Daoy (cell line): ENCODE results near the gene GTF2H1. TPM values are rescaled to one million over a fixed set of nuclear protein-coding genes. Genes with fewer than 3 reads are reported as not detected.
A peak's percentile ranks its signal among the peaks of the same experiment; 100 is the strongest.
"Not testable (repeated sequence)": the region's sequence is repeated elsewhere in the genome, so short reads cannot be mapped to it uniquely, and the experiment has no call there.

Experiments used
- DNase-seq: peaks from one replicate; pipeline ENCODE4 v3.0.0-alpha.2; 2015; ENCODE audit warnings: low read depth
- total RNA-seq: library from RNA; depleted of rRNA; stranded (reverse); fragments of >200 nt; shearing (Covaris generic); gene quantifications from 2 replicates; pipeline ENCODE4 v1.2.3, GENCODE V29; 2014

GTF2H1 gene
- total RNA-seq, 1 experiment from 2014 or later: 70.4 TPM

DNA sequence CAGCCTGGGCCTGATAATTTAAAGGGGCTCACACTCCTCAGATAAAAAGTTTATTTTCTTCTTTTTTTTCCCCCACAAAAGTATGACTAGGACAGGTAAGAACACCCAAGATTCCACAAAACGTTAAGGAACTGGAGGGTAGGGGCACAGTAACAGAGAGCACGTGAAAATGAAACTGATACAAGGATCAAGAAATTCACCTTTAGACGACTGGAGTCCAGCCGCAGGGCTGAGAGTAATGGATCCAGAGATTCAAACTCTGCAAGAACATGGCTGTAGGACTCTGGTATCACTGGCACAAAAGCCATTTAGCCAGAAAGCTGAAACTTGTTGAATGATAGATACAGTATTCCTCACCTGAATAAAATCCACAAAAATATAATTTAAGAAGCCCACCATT, 4.8 kb upstream of the GTF2H1 start:
- no peak for DNase-seq

DNA sequence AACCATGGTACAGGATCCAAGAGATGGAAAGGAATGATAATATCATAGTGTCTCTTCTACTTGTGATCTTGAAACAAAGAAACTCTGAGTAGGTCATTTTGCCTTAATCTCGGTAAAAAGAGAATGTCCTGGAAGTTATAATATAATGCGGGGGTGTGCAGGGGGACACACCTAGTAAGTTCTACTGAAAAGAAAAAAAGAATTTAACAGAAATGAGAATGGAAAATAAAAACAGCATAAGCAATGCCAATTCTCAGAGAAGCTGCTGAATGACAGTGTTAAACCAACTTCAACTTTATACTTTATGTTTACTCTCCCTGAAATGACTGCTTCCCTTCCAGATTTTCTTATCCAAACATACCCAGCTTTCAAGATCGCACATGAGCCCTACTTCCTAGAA, 2.5 kb upstream of the GTF2H1 start:
- no peak for DNase-seq

DNA sequence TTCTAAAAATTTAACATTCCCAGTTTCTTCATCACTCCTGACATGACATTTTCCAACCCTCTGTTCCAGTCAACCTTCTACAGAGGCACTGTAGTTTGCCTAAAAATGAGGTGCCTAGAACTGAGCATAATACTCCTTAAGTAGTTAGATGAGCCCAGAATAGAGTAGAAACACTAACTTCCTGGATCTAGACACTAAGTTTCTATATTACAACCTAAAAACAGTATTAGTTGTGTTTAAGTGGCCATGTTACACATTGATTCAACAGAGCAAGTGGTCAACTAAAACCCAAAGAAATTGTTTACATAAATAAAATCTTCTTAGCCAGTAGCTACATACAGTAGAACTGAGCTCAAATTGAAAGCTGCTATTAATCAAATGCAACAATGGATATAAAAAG, 1.8 kb upstream of the GTF2H1 start:
- no peak for DNase-seq

DNA sequence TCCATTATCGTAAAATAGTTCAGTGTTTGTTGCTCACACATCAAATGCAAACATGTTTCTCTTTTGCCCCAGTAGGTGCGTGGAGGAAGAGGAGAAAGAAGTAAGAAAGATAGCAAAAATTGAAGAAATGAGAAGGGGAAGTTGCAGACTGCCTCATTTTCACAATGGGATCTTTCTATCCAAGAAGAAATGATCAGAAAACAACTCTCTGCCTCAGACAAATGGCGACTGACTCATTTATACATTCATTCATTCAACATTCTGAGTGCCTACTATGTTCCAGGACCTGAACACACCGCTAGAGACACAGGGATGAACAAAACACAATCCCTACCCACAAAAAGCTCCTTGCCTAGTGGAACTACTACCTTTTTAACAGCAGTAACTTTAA, 794 bp upstream of the GTF2H1 start:
- DNase-seq: no peak

DNA sequence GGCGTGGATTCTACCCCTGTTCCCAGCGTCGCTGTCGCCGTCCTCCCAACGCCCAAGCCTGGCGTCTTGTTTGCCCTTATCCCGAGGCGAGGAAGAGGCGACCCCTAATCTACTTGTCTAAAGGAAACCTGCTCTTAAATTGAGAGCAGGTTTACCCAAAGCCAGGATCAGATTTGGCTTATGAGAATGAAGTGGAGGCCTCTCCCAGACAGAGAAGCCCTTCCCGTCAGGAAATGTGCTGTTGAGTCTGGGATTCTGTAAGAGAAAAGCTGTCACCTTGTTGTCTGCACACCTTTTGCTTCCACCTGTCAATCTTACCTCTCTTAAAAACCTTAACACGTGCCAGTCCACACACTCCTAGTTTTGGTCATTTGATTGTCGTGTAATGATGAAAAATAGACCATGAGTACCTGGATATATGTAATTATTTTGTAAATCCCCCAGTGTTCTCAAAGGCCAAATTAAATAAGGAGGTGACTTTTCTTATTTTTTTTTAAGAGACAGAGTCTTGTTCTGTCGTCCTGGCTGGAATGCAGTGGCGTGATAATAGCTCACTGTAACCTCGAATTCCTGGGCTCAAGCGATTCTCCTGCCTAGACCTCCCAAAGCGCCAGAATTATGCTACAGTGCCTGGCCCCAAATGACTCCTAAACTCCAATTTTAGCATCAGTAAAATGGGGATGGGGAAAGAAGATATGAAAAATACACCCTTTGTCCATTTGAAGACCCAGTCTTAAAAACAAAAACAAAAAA, 627 bp downstream of the GTF2H1 start:
- DNase-seq: no peak

DNA sequence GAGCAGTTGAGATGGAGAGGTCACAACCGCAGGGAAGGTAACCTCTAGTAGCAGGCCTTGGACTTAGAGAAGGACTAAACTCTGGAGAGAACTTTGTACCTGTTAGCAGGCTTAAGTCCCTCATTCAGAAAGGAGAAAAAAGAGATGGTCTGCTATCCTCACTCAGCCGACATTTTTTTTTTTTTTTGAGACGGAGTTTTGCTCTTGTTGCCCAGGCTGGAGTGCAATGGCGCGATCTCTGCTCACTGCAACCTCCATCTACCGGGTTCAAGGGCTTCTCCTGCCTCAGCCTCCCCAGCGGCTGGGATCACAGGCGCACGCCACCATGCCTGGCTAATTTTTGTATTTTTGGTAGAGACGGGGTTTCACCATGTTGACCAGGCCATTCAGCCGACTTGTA, 1.5 kb downstream of the GTF2H1 start:
- not testable (repeated sequence) for DNase-seq

DNA sequence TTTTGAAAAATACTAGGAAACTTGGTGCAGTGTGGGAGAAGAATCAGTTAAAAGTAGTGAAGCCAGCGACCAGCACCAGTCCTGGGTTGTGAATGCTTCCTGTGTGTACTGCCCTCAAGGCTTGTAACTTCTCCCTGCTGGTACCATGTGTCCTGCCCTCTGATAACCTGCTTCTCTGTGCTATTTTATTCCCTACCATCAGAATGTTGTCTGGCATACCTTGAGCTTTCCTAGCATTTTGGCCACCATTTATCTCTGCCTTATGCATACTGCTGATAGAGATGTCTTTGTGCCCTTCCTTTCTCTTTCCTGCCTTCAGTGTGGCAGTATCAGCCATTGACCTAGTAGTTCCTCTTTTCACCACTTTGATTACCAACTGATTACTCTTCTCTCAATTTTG, 2.0 kb downstream of the GTF2H1 start:
- DNase-seq: no peak

DNA sequence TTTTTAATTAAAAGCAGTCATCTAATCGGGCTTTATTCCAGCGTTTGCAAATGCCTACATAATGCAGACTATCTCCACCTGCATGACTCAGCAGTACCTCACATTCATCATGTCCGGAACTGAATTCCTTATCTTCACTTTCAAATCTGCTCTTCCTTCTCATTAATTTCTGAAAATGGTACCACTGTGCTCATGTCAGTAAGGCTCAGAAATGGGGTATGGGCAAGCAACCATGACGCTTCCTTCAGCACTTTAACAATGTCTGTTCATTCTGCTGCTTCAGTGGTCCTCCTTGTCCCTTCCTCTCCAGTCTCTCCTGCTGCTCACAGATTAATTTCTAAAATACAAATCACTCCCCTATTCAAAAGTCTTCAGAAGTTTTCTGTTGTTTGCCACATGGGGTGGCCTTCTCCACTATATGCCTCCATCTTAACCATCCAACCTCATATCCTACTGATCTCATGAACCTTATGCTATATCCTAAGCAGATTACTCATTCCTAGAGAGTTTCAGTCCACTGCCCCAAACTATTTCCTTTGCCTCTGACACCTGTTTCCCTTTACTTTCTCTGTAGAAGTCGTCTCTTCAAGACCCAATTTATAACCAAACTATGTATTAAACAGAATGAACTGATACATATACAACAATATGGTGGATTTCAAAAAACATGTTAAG, 7.0 kb downstream of the GTF2H1 start:
- no peak for DNase-seq

DNA sequence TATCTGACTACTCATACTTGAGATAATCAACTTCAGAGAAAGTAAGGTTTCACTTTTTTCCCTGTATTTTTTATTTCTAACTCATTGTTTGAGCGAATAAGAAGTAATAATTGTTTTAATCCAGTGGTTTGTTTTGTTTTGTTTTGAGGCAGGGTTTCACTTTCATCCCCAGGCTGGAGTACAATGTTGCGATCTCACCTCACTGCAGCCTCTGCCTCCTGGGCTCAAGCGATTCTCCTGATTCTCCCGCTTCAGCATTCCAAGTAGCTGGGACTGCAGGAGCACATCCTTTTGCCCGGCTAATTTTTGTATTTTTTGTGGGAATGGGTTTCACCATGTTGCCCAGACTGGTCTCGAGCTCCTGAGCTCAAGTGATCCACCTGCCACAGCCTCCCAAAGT, 8.6 kb downstream of the GTF2H1 start:
- DNase-seq: no peak

DNA sequence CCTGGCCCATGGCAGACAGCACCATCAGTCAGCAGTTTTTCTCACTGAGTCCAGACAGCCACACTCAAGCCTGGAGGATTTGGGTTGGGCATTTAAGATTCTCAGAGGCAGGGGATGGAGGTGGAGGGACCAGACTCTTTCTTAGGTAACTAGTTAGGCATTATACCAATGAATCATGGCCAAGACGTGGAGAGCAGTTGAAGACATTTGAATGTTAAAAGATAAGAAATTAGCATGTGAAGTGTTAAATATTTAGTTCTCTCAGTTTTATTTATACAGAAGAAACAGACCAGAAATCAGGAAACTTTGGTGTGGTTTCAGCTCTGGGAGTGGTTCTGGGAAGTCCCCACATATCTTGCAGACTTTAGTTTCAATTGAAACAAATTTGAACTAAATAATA, 9.9 kb downstream of the GTF2H1 start:
- DNase-seq: no peak

DNA sequence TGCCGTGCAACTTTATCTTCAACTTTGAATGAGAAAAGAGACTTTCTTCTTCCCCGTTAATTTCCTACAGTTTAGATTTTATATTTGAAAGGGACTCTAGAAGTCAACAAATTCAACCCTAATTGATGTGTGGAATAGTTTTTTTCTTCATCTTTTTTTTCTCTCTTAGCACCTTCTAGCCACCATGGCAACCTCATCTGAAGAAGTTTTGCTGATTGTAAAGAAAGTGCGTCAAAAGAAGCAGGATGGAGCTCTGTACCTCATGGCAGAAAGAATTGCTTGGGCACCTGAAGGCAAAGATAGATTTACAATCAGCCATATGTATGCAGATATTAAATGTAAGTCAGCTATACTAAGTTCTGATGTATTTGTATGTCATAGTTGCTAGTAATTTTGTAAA, 10.5 kb downstream of the GTF2H1 start:
- no peak for DNase-seq

DNA sequence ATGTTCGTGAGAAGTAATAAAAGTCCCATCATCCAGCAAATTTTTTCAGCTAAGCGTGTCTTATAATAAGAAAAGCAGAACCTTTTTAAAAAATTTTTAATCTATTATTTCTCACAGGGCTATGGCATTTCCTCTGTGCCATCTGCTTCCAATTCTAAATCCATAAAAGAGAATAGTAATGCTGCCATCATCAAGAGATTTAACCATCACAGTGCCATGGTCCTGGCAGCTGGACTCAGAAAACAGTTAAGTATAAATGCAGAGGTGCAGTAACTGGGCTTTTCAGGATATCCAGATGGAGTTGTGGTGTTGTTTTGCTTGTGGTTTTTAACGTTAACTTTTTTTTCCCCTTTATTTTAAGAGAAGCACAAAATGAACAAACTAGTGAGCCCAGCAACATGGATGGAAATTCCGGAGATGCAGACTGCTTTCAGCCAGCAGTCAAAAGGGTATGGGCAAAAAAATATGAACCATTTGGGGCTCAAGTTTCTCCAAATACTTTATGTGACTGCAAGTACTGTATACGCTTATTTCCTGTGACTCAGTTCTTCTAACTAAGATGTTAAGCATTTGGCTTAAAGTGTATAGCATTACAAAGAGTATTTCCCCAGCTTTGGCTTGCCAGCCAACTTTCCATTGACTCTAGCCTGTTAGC, 25.2 kb downstream of the GTF2H1 start:
- DNase-seq: no peak

DNA sequence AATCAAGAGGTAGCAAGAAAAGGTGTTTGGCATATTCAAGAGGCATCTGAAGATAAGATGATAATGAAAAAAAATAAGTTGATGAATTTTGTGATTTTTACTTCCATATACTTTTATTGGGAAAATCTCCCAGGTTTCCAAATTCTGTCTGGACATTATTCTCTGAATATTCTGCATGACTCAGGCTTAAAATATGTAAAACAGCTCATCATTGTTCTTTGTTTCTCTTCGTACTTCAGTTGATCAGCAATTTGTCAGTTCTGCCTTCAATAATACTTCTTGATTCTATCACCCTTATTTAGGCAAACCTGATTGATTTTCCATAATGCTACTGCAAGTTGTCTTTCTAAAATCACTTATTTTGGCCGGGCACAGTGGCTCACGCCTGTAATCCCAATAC, 30.2 kb downstream of the GTF2H1 start:
- no peak for DNase-seq

DNA sequence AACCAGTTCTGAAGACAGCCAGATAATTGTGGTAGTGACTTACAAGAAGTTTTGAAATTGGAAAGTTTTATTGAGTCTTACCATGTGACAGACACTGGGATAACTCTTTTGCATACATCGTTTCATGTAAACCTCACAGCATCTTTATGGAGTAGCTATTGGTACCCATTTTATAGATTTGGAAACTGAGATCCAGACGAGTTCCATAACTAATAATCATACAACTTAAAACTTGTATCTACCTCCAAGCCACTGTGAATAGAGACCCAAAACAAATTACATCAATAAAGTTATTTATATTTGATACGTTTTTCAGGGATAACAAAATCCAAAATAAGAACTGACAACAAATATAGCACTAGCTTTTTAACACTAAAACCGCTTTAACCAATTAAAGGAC, 36.3 kb downstream of the GTF2H1 start:
- no peak for DNase-seq

DNA sequence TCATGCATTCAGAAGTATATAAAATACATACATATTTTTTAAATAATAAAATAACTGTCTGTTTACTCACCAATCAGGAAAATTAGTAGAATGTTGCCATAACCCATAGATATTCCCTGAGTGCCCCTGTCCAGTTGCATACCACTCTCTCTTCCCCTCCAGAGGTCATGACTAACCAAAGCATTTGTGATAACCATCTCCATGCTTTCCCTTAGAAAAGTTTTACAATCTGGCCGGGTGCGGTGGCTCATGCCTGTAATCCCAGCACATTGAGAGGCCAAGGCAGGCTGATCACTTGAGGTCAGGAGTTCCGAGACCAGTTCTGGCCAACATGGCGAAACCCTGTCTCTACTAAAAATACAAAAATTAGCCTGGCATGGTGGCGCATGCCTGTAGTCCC, 38.8 kb downstream of the GTF2H1 start:
- no peak for DNase-seq

DNA sequence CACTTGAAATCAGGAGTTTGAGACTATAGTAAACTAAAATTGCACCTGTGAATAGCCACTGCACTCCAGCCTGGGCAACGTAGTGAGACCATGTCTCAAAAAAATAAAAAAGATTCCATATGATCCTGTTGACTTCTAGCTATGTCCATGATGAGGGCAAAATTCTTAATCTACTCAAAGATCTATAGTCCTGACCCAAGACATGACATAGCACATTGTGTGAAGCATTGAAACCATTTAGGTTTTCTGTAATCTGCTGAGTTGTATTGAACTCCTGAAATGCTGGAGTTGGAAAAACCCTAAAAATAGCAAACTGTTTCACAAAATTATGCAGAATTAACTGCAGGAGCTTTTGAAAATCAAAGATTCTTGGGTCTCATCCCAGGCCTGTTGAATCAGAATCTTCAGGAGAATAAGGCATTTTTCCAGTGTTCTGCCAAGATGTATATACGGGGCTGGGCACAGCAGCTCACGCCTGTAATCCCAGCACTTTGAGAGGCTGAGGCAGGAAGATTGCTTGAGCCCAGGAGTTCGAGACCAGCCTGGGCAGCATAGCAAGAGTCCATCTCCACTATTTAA, 42.2 kb downstream of the GTF2H1 start:
- no peak for DNase-seq

DNA sequence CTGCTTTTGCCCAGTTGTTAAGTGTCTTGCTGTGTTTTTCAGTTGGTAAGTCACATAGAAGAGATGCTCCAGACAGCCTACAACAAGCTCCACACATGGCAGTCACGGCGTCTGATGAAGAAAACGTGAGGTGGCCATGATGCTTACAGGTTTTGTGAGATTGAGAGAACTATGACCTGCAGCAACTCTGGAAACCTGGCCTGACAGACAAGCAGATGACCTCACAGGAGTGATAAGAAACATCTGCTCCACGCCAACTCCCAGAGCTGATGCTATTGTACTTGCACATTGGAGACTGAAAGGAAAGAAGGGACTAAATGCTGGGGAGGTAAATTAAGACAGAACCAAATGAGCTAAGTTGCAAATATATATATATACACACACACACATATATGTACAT, 43.4 kb downstream of the GTF2H1 start:
- DNase-seq: no peak

DNA sequence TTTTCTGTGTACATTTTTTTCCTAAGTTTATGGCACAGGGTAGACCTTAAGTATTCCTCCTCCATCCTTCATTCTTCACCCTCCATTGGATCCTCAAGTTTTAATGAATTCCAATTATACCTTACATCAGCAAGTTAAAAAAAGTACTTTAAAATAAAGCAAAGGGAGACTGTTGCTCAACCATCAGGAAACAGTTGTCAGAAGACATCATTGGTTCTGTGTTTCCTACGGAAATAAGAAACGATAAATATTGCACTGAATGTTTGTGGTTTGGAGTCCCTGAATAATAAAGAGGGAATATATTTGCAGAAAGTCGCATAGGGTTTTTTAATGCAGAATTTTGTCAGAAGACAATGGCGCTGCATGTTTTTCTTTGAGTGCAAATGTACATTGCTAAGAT, 43.9 kb downstream of the GTF2H1 start:
- no peak for DNase-seq

DNA sequence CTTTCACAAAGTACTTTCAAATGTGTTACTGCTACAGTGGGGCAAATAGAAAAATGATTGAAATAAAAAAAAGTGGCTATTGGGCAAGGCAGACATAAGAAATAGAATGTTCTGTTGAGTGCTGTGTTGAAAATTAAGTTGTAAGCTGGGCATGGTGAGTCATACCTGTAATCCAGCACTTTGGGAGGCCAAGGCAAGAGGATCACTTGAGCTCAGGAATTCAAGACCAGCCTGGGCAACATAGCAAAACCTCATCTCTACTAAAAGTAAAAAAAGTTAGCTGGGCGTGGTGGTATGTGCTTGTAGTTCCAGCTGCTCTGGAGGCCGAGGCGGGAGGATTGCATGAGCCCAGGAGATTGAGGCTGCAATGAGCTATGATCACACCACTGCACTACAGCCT, 45.1 kb downstream of the GTF2H1 start:
- peak; percentile 6 for DNase-seq

DNA sequence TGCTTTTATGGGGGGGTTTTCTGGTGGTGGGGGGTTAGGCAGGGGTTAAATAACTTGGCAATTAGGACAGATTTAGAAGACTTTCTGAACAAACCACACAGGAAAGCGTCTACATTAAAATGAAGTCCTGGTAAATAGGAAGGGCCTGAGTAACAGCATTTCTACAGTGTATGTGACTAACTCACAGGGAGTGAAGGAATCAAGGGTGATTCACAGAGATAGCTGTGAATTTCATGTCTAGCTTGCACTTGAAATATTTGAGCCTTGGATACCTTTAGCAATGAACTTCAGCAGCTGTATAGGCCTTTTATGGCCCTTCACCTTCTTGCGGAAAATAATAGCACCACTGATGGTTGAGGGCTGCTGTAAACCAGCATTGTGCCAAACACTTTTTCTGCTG, 45.9 kb downstream of the GTF2H1 start:
- DNase-seq: no peak

DNA sequence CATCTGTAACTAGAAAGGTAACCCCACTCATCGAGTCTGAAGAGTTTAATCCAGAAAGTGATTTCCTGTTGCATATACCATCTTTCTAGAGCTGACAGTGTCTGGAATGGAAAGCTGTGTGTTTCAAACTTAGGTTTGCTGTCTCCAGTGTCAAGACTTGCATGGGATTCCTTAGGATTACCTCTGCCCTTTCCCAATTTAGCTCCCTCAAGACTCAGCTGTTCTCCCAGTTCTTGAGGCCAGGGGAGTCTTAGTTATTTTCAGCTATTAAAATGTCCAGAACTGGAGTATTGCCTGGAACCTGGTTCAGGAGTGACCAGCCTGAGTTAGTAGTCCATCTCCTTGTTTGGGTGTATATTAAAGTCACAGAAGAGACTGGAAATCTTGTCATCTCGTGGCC, 47.0 kb downstream of the GTF2H1 start:
- DNase-seq: no peak

DNA sequence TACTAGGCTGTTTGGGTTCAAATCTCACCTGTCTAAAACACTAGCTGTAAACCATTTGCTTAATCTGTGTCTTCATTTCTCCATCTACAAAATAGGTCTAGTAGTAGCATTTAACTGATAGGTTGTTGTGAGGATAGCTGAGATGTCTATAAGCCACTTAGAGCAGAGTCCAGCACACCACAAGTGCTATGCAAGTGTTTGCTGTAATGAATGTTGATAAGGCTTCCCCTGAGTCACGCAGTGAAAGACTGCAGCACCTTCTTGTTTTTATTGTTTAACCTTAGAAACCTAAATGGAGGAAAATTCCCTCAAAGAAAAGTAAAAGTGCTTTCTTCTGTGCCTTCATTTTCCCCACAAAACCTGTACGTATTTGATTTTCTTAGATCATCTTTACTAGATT, 48.9 kb downstream of the GTF2H1 start:
- no peak for DNase-seq

DNA sequence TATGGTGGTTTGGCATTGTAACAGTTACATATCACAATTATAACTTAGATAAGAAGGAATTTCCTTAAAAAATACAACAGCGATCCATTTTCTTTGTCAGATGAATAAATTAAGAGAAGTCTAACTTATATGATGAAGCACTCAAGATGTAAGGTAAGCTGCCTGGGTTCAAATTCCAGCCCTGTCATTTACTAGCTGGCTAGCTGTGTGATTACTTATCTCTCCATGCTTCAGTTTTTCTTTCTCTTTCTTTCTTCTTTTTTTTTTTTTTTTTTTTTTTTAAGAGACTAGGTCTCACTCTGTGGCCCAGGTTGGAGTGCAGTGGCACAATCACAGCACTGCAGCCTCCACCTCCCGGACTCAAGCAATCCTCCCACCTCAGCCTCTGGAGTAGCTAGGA, 49.8 kb downstream of the GTF2H1 start:
- no peak for DNase-seq
